Measurements from ENCODE around the gene HPSE. TPM values are rescaled to one million over a fixed set of nuclear protein-coding genes. Genes with fewer than 3 reads are reported as not detected.

The HPSE gene
- total and polyA plus RNA-seq, 2 donors (not counting 1 experiment from before 2014, with no cell fraction given), result 1.3 to 2.6 TPM

DNA sequence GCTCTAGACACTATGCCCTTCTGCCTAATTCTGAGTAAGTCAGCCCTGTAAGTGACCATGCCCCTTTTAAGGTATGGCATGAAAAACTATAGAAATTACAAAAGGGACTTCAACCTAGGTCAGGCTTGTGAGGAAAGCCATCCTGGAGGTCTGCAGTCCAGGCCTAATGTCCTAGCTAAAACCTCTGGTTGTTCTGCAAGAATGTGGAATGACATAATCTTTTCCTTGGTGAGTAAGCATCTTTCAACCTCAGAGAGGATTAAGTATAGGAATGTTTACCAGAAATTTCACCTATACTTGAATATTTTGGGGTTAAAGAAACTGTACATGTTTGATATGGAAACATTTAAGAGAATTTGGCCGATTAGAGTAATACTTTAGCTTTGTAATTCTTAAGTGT lies 23.8 kb upstream of the HPSE start:
- DNase-seq (no peak), ATAC-seq (ENCODE audit: low read depth) (no peak)
- H4K20me1 ChIP-seq (ENCODE audit: control insufficient read depth, insufficient read depth, low read length, poor library complexity, severe bottlenecking), result no peaks in the 10 kb centered on the region
- no peak overlapping the region for H3K4me3 ChIP-seq (ENCODE audit: control extremely low read depth in 1 of 5, extremely low read depth in 1 of 5, insufficient read depth in 1 of 5, low read depth in 2 of 5, low read length in 4 of 5)
- H3K27ac Mint-ChIP-seq, result no peak overlapping the region
- TF ChIP-seq EZH2 (IDR thresholded peaks at IDR 0.05; ENCODE audit: borderline replicate concordance, insufficient read depth, low read depth, low read length, poor library complexity, severe bottlenecking), result no peak
- TF ChIP-seq, protein P1, sequence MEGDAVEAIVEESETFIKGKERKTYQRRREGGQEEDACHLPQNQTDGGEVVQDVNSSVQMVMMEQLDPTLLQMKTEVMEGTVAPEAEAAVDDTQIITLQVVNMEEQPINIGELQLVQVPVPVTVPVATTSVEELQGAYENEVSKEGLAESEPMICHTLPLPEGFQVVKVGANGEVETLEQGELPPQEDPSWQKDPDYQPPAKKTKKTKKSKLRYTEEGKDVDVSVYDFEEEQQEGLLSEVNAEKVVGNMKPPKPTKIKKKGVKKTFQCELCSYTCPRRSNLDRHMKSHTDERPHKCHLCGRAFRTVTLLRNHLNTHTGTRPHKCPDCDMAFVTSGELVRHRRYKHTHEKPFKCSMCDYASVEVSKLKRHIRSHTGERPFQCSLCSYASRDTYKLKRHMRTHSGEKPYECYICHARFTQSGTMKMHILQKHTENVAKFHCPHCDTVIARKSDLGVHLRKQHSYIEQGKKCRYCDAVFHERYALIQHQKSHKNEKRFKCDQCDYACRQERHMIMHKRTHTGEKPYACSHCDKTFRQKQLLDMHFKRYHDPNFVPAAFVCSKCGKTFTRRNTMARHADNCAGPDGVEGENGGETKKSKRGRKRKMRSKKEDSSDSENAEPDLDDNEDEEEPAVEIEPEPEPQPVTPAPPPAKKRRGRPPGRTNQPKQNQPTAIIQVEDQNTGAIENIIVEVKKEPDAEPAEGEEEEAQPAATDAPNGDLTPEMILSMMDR (IDR thresholded peaks at IDR 0.05), result no peak
- H3K9me3 Mint-ChIP-seq (ENCODE audit: insufficient read depth), result peaks cover 1% of the 10 kb centered on the region
- ChIA-PET POLR2A (no interaction called here), CTCF (no interaction called here)
- H3K27me3 Mint-ChIP-seq, result no peaks in the 10 kb centered on the region
- no peak overlapping the region for H2AFZ ChIP-seq (ENCODE audit: insufficient read depth, low read depth, low read length, poor library complexity, severe bottlenecking)
- no peak overlapping the region for H3K4me2 ChIP-seq (replicated peaks; ENCODE audit: low read depth, low read length, poor library complexity, severe bottlenecking)
- intact Hi-C loops (cut with micrococcal nuclease), result no loop called here
- H3K4me1 Mint-ChIP-seq, result peaks cover 3% of the 10 kb centered on the region
- no peak overlapping the region for H3K4me3 Mint-ChIP-seq
- no CpG with 5 or more reads among the region's 1 CpG for WGBS (ENCODE audit: insufficient coverage)
- peaks cover 0 to 4% of the 10 kb centered on the region in 2 donors for H3K4me1 ChIP-seq (ENCODE audit: control insufficient read depth in 2 of 2, insufficient read depth in 2 of 2, low read length in 2 of 2)
- no peak overlapping the region for H3K27ac ChIP-seq (ENCODE audit: low read length in 2 of 2)
- no peaks in the 10 kb centered on the region for H3K36me3 ChIP-seq (replicated peaks in 1 of 2; ENCODE audit: control extremely low read depth in 1 of 2, control insufficient read depth in 1 of 2, extremely low read depth in 1 of 2, insufficient read depth in 2 of 2, low read length in 1 of 2)
- H3K9me3 ChIP-seq (ENCODE audit: control extremely low read depth in 1 of 3, control insufficient read depth in 2 of 3, insufficient read depth in 1 of 3, low read length in 2 of 3), result peaks cover 2 to 4% (median 4%) of the 10 kb centered on the region in 3 donors
- no peak overlapping the region for H3K9ac ChIP-seq (ENCODE audit: low read length)
- H3K27me3 ChIP-seq (replicated peaks in 1 of 4; ENCODE audit: control extremely low read depth in 1 of 4, control insufficient read depth in 3 of 4, insufficient read depth in 4 of 4, low read length in 3 of 4), result no peaks in the 10 kb centered on the region
- no peaks in the 10 kb centered on the region for H3K79me2 ChIP-seq (ENCODE audit: control insufficient read depth, insufficient read depth, low read length)

DNA sequence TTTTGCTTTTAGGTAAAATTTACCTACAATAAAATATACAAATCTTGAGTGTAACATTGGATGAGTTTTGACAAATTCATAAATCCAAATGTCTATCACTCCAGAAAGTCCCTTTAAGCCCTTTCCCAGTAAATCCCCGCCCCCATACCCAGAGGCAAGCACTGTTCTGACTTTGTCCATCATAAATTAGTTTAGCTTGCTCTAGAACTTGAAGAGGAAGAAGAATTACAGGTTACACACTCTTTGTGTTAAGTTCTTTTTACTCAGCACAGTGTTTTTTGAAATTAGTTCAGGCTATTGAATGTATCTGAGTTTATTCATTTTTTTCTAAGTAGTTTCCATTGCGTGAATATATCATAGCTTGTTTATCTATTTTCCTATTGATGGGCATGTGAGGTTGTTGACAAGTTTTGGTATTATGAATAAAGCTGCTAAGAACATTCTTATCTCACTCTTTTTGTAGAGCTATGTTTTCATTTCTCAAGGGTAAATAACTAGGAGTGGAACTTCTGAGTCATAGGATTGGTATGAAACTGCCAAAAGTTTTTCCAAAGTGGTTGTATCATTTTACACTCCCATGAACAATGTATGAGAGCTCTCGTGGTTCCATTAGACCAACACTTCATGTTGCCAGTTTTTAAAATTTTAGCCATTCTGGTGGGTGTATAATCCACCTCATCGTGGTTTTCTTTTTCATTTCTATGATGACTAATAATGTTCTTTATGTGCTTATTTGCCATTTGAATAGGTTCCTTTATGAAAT lies 22.4 kb upstream of the HPSE start:
- Mint-ChIP-seq H3K4me3 (no peak overlapping the region), H3K9me3 (ENCODE audit: insufficient read depth) (peaks cover 3% of the 10 kb centered on the region), H3K27ac (no peak overlapping the region), H3K4me1 (peaks cover 3% of the 10 kb centered on the region), H3K27me3 (no peaks in the 10 kb centered on the region)
- no CpG with 5 or more reads among the region's 4 CpGs for WGBS (ENCODE audit: insufficient coverage)
- Histone ChIP-seq H4K20me1 (ENCODE audit: control insufficient read depth, insufficient read depth, low read length, poor library complexity, severe bottlenecking) (no peaks in the 10 kb centered on the region), H3K9ac (ENCODE audit: low read length) (no peak overlapping the region), H3K4me1 (ENCODE audit: control insufficient read depth in 2 of 2, insufficient read depth in 2 of 2, low read length in 2 of 2) (peaks cover 0 to 4% of the 10 kb centered on the region in 2 donors), H2AFZ (ENCODE audit: insufficient read depth, low read depth, low read length, poor library complexity, severe bottlenecking) (no peak overlapping the region), H3K4me3 (ENCODE audit: control extremely low read depth in 1 of 5, extremely low read depth in 1 of 5, insufficient read depth in 1 of 5, low read depth in 2 of 5, low read length in 4 of 5) (no peak overlapping the region), H3K36me3 (replicated peaks in 1 of 2; ENCODE audit: control extremely low read depth in 1 of 2, control insufficient read depth in 1 of 2, extremely low read depth in 1 of 2, insufficient read depth in 2 of 2, low read length in 1 of 2) (no peaks in the 10 kb centered on the region), H3K27me3 (replicated peaks in 1 of 4; ENCODE audit: control extremely low read depth in 1 of 4, control insufficient read depth in 3 of 4, insufficient read depth in 4 of 4, low read length in 3 of 4) (no peaks in the 10 kb centered on the region), H3K4me2 (replicated peaks; ENCODE audit: low read depth, low read length, poor library complexity, severe bottlenecking) (no peak overlapping the region), H3K9me3 (ENCODE audit: control extremely low read depth in 1 of 3, control insufficient read depth in 2 of 3, insufficient read depth in 1 of 3, low read length in 2 of 3) (peaks cover 3 to 4% (median 4%) of the 10 kb centered on the region in 3 donors), H3K79me2 (ENCODE audit: control insufficient read depth, insufficient read depth, low read length) (no peaks in the 10 kb centered on the region), H3K27ac (ENCODE audit: low read length in 2 of 2) (no peak overlapping the region)
- no peak for DNase-seq
- TF ChIP-seq, protein P1 (IDR thresholded peaks at IDR 0.05), result no peak
- no peak for TF ChIP-seq EZH2 (IDR thresholded peaks at IDR 0.05; ENCODE audit: borderline replicate concordance, insufficient read depth, low read depth, low read length, poor library complexity, severe bottlenecking)
- ChIA-PET CTCF (interaction anchor here (0.6 to 1.0 kb wide), 2 partner anchors 9 to 933 kb away, joined by 3 read pairs; no protein-coding TSS in a partner anchor), POLR2A (no interaction called here)
- no peak for ATAC-seq (ENCODE audit: low read depth)
- intact Hi-C loops (cut with micrococcal nuclease), result no loop called here
